ENCODE data around the gene MKS1.

Gene MKS1

DNA sequence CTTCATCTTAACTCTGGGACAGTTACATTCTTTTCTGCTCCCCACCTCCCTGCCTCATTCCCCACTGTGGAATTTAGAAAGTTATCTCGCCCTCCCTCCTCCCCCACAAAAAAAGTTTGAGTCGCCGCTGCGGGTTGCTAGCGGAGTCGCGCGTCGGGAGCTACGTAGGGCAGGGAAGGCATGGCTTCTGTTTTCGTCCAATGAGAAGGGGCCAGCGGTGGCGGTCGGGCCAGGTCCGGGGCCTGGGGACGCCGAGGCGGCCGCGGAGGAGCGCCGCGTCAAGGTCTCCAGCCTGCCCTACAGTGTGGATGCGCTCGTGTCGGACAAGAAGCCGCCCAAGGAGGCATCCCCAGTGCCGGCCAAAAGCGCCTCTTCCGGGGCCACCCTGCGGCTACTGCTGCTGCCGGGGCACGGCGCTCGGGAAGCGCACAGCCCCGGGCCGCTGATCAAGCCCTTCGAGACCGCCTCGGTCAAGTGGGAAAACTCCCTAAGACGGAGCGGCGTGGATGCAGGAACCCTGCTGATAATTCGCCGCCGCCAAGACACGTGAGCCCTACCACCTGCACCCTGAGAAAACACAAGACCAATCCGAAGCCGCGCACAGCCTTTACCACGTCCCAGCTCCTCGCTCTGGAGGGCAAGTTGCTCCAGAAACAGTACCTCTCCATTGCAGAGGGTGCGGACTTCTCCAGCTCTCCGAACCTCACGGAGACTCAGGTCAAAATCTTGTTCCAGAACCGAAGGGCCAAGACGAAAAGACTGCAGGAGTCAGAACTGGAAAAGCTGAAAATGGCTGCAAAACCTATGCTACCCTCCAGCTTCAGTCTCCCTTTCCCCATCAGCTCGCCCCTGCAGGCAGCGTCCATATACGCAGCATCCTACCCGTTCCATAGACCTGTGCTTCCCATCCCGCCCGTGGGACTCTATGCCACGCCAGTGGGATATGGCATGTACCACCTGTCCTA is 61.9 kb downstream of the MKS1 start:
- peak; percentile 29 for DNase-seq
